Peyer's patch (tissue), 4 donors: ENCODE measurements around the gene TLR4.

Source experiments
- CTCF ChIP-seq, 6 experiments: fragments of 450-650 bp in 4 of 6; fragments of 200-600 bp in 2 of 6; sonication (generic) in 1 of 6; IDR thresholded peaks; one replicate each; pipeline ENCODE4 v1.5.1; 2017 to 2019; ENCODE audit warnings: antibody characterized with exemption in 6 of 6, mild to moderate bottlenecking in 3 of 6, moderate library complexity in 1 of 6
- POLR2A ChIP-seq, 2 donors: fragments of 450-650 bp; IDR thresholded peaks; one replicate each; pipeline ENCODE4 v1.5.1; 2017; ENCODE audit warnings: antibody characterized with exemption in 2 of 2, mild to moderate bottlenecking in 2 of 2, moderate library complexity in 2 of 2

DNA sequence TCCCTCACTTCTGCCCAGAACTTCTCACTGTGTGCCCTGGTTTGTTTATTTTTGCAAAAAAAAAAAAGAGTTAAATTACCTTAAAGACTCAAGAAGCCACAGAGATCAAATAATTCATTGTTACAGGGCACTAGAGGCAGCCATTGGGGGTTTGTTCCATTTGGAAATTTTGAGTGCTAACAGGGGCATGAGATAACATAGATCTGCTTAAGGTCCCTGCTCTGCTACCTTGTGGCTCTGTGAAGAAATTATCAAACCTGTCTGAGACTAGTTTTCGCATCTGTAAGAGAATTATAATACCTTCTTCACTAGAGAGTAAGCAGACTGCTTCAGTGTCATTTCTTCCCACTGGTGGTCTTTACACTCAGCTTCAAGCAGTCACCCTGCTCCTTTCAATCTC lies 394 bp downstream of the TLR4 start:
- no peak for TF ChIP-seq CTCF (IDR thresholded peaks at IDR 0.05)
- TF ChIP-seq POLR2A (IDR thresholded peaks at IDR 0.05) = no peak
